Endothelial cell (in vitro differentiated cells): Measurements from ENCODE around the gene CLCA1. TPM values are rescaled to one million over a fixed set of nuclear protein-coding genes. Genes with fewer than 3 reads are reported as not detected.

ENCODE experiments used
- DNase-seq: peaks from one replicate; pipeline ENCODE4 v3.0.0; 2021; ENCODE audit warnings: low spot score
- H3K27ac Mint-ChIP-seq: one replicate; pipeline ENCODE4 v1.8.0; 2021; ENCODE audit warnings: mixed read lengths, inconsistent platforms; ENCODE audit not compliant: unreplicated experiment
- H3K27me3 Mint-ChIP-seq: one replicate; pipeline ENCODE4 v1.8.0; 2021; ENCODE audit warnings: mild to moderate bottlenecking, moderate library complexity, mixed read lengths, inconsistent platforms; ENCODE audit not compliant: unreplicated experiment
- H3K36me3 Mint-ChIP-seq: one replicate; pipeline ENCODE4 v1.8.0; 2021; ENCODE audit warnings: mild to moderate bottlenecking, low read depth, mixed read lengths, inconsistent platforms; ENCODE audit not compliant: unreplicated experiment
- H3K4me1 Mint-ChIP-seq: one replicate; pipeline ENCODE4 v1.8.0; 2021; ENCODE audit warnings: mild to moderate bottlenecking, mixed read lengths, inconsistent platforms; ENCODE audit not compliant: unreplicated experiment
- H3K4me3 Mint-ChIP-seq: one replicate; pipeline ENCODE4 v1.8.0; 2021; ENCODE audit warnings: mild to moderate bottlenecking, mixed read lengths, inconsistent platforms; ENCODE audit not compliant: unreplicated experiment
- H3K9me3 Mint-ChIP-seq: one replicate; pipeline ENCODE4 v1.8.0; 2021; ENCODE audit warnings: mixed read lengths, inconsistent platforms; ENCODE audit not compliant: unreplicated experiment
- total RNA-seq: library from RNA; stranded (reverse); fragmentation: NEBNext Ultra II Directional; extraction: Animal tissue kit (Norgen Biotek cat#: 25700); gene quantifications from one replicate; pipeline ENCODE4 v1.2.1, GENCODE V29; 2021; ENCODE audit not compliant: unreplicated experiment
- TF ChIP-seq, protein P1 (sequence below): fragments of 200-600 bp; sonication (generic); IDR thresholded peaks from one replicate; pipeline ENCODE4 v1.5.0; 2021; ENCODE audit warnings: antibody characterized with exemption; ENCODE audit not compliant: unreplicated experiment

The CLCA1 gene
- total RNA-seq, 1 donor from 2014 or later: not detected

GRCh38 chr1:86521522-86521891 is 52.8 kb downstream of the CLCA1 start:
- no peak overlapping the region for H3K4me3 Mint-ChIP-seq
- H3K27ac Mint-ChIP-seq: no peak overlapping the region
- DNase-seq: no peak
- H3K36me3 Mint-ChIP-seq: no peaks in the 10 kb centered on the region
- TF ChIP-seq, protein P1, sequence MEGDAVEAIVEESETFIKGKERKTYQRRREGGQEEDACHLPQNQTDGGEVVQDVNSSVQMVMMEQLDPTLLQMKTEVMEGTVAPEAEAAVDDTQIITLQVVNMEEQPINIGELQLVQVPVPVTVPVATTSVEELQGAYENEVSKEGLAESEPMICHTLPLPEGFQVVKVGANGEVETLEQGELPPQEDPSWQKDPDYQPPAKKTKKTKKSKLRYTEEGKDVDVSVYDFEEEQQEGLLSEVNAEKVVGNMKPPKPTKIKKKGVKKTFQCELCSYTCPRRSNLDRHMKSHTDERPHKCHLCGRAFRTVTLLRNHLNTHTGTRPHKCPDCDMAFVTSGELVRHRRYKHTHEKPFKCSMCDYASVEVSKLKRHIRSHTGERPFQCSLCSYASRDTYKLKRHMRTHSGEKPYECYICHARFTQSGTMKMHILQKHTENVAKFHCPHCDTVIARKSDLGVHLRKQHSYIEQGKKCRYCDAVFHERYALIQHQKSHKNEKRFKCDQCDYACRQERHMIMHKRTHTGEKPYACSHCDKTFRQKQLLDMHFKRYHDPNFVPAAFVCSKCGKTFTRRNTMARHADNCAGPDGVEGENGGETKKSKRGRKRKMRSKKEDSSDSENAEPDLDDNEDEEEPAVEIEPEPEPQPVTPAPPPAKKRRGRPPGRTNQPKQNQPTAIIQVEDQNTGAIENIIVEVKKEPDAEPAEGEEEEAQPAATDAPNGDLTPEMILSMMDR: no peak
- H3K4me1 Mint-ChIP-seq: no peaks in the 10 kb centered on the region
- H3K9me3 Mint-ChIP-seq: no peaks in the 10 kb centered on the region
- H3K27me3 Mint-ChIP-seq: no peaks in the 10 kb centered on the region

GRCh38 chr1:86522240-86522639 is 53.5 kb downstream of the CLCA1 start:
- no peak for DNase-seq
- H3K27me3 Mint-ChIP-seq: no peaks in the 10 kb centered on the region
- no peak overlapping the region for H3K4me3 Mint-ChIP-seq
- TF ChIP-seq, protein P1: no peak
- no peaks in the 10 kb centered on the region for H3K9me3 Mint-ChIP-seq
- H3K36me3 Mint-ChIP-seq: no peaks in the 10 kb centered on the region
- no peak overlapping the region for H3K27ac Mint-ChIP-seq
- H3K4me1 Mint-ChIP-seq: no peaks in the 10 kb centered on the region

DNA sequence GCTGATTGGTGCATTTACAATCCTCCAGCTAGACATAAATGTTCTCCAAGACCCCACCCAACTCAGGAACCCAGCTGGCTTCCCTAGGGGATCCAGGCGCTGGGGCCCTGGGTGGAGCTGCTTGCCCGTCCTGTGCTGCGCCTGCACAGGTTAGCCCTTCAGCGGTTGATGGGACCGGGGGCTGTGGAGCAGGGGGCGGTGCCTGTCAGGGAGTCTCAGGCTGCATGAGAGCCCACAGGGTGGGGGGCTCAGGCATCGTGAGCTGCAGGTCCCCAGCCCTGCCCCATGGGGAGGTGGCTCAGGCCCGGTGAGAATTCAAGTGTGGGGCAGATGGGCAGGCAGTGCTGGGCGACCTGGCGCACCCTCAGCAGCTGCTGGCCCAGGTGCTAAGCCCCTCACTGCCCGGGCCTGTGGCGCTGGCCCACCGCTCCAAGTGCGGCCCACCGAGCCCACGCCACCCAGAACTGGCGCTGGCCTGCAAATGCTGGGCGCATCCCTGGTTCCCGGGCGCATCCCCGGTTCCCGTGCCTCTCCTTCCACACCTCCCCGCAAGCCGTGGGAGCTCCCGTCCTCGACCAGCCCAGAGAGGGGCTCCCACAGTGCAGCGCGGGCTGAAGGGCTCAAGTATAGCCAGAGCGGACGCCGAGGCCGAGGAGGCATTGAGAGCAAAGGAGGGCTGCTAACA is 55.1 kb downstream of the CLCA1 start:
- Mint-ChIP-seq H3K4me3 (no peak overlapping the region), H3K4me1 (no peaks in the 10 kb centered on the region), H3K27me3 (no peaks in the 10 kb centered on the region), H3K9me3 (no peaks in the 10 kb centered on the region), H3K36me3 (no peaks in the 10 kb centered on the region), H3K27ac (no peak overlapping the region)
- TF ChIP-seq, protein P1: no peak
- no peak for DNase-seq

DNA sequence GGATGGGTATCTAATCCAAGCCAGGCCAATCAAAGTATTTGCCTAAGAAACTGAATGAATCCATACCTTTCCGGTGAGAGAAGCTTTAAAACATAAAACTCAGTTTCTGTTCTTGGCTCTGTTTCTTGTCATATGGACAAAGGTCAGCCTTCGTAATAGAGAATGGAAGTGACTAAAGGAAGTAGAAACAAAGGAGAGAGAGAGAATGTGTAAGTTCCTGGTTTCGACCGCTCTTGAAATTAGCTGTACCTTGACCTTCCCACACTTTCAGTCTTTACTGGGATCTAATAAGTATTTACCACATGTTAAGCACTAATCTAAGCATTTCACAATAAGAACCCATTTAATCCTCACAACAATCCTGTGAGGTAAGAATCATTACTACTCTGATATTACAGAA is 58.6 kb downstream of the CLCA1 start:
- H3K36me3 Mint-ChIP-seq: no peaks in the 10 kb centered on the region
- no peak overlapping the region for H3K4me3 Mint-ChIP-seq
- no peak overlapping the region for H3K27ac Mint-ChIP-seq
- H3K27me3 Mint-ChIP-seq: no peaks in the 10 kb centered on the region
- no peak for DNase-seq
- TF ChIP-seq, protein P1: no peak
- no peaks in the 10 kb centered on the region for H3K9me3 Mint-ChIP-seq
- H3K4me1 Mint-ChIP-seq: no peaks in the 10 kb centered on the region

GRCh38 chr1:86530211-86530845 is 61.6 kb downstream of the CLCA1 start:
- TF ChIP-seq, protein P1: no peak
- H3K27me3 Mint-ChIP-seq: no peaks in the 10 kb centered on the region
- no peaks in the 10 kb centered on the region for H3K4me1 Mint-ChIP-seq
- no peak overlapping the region for H3K27ac Mint-ChIP-seq
- DNase-seq: no peak
- no peaks in the 10 kb centered on the region for H3K36me3 Mint-ChIP-seq
- no peaks in the 10 kb centered on the region for H3K9me3 Mint-ChIP-seq
- no peak overlapping the region for H3K4me3 Mint-ChIP-seq
